GM13977 (cell line): ENCODE data around the gene TMEM240.

Source experiments
- DNase-seq: peaks from one replicate; pipeline ENCODE4 v3.0.0; 2012; ENCODE audit warnings: low spot score
- CTCF ChIP-seq: IDR thresholded peaks from 2 replicates; pipeline ENCODE4 v1.5.1; 2012; ENCODE audit warnings: mild to moderate bottlenecking, control low read depth; ENCODE audit not compliant: insufficient read depth; ENCODE audit errors: extremely low read depth, missing control alignments
- in situ Hi-C: fragments of 300-500 bp; cut with MboI; formaldehyde crosslinking; loops from one replicate; pipeline ENCODE4 v1.12.0; 2022; ENCODE audit warnings: low sequenced_read_pairs, low pct_unique_long_range_greater_than_20kb, mixed read lengths, inconsistent platforms; ENCODE audit not compliant: unreplicated experiment

The TMEM240 gene

GRCh38 chr1:1556505-1556904 is 16.1 kb upstream of the TMEM240 start:
- in situ Hi-C loops: no loop called here
- DNase-seq: no peak
- TF ChIP-seq CTCF: no peak

GRCh38 chr1:1554926-1555915 is 14.8 kb upstream of the TMEM240 start:
- TF ChIP-seq CTCF: no peak
- DNase-seq: no peak
- in situ Hi-C loops: no loop called here

- DNase-seq: no peak
- no peak for TF ChIP-seq CTCF
- in situ Hi-C loops: no loop called here
Measured at GRCh38 chr1:1554550-1554925, 14.1 kb upstream of the TMEM240 start.

- no peak for DNase-seq
- in situ Hi-C loops: no loop called here
- TF ChIP-seq CTCF: no peak
Measured at GRCh38 chr1:1553821-1554494, 13.5 kb upstream of the TMEM240 start.

GRCh38 chr1:1552263-1552639 is 11.8 kb upstream of the TMEM240 start:
- in situ Hi-C loops: no loop called here
- no peak for TF ChIP-seq CTCF

GRCh38 chr1:1551524-1552262 is 11.3 kb upstream of the TMEM240 start:
- in situ Hi-C loops: no loop called here
- DNase-seq: no peak
- no peak for TF ChIP-seq CTCF

More at GRCh38 chr1:1552263-1552639, 11.8 kb upstream of the TMEM240 start:
- no peak for DNase-seq
